GM12872 (cell line): Measurements from ENCODE around the gene SMIM44.

ENCODE experiments used
- CTCF ChIP-seq: IDR thresholded peaks from 3 replicates; pipeline ENCODE4 v1.5.1; 2011; ENCODE audit warnings: low read depth, mild to moderate bottlenecking, low read length, moderate library complexity; ENCODE audit not compliant: insufficient read depth

The SMIM44 gene

DNA sequence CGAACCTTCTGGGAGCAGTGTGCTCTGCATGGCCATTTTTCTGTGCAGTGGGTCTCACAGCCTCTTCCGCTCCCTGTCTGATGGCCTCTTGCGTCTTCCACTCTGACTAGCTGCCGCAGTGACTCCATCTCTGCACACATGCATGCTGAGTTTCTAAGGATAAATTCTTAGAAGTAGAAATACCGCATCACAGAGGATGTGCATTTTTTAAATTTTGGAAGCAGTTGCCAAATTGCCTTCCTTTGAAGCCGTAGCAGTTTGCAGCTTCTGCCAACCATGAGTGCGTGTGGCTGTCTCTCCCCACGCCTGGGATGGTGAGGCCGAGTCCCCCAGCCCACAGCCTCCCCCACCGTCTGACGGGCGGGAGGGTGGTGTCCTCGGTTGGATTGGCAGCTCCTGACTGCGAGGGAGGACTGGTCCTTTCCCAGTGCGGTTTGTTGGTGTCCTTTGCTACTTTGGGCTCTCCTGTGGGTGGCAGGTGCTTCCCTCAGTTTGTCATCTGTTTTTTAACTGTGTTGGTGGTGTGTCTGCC lies 32.7 kb upstream of the SMIM44 start:
- TF ChIP-seq CTCF = no peak

- no peak for TF ChIP-seq CTCF
Observed at GRCh38 chr19:3514930-3515329, 31.7 kb upstream of the SMIM44 start.

DNA sequence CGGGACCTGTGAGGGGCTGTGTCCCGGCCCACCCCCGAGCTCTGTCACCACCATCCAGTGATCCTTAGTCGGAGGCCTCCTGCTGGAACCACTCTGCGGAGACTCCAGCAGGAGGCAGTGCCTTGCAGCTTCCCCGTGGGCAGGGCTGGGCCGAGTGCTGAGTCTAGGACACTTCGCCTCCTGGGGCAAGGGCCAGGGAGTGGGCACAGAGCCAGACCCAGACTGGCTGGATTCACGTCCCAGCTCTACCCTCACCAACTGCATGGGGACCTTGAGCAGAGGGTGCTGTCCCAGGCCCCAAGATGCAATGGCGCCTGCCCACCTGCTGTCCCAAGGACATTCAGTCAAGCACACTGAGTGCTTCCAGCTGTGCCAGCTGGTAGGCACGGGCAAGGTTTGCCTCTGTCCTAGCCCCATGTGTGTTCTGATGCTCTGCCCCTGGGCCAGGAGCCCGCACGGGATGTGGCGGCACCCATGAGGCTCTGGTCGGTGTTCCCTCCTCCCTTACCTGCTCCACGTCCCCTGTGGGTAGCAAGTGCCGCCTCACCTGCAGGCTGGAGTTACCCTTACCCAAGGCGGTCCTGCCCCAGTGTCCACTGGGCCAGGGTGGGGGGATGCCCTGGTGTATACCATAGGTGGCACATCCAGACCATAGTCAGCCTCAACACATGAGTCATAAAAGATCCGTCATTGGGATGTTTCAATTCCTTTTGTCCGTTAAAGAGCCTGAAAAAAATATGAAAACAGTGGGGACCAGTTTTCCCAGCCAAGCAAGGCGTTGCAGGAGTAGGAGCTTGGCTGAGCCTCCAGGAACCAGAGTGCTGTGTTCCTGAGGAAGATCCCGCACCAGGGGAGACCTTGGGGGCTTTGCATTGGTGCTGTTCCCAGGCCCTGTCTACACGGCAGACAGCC lies 30.2 kb upstream of the SMIM44 start:
- TF ChIP-seq CTCF = no peak

DNA sequence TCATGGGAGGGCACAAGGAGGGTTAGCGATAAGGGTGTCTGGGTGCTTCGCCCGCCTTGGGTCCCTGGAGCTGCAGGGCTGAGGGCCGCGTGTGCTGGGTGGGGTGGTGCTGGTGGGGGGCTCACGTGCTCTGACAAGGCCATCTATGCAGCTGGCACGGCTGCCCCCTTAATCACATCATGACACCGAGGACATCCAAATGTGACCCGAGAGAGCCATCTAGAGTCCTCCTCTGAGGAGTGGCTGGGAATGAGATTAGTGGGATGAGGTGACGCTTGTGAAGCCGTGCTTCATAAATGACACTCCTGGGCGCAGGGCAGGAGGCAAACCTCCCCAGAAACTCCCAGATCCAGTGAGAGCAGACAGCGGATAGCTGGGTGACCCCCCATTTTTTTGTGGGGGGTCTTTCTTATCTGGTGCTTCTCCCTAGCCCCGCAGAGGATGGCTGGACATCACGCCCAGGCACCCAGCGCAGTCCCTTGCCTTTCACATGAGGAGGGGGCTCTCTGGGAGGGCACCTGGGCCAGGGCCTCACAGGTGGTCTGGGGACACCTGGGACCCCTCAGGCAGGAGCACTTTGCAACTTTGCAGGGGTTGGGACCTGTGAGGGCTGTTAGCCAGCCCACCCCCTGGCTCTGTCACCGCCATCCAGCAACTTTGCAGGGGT lies 29.5 kb upstream of the SMIM44 start:
- TF ChIP-seq CTCF = no peak

DNA sequence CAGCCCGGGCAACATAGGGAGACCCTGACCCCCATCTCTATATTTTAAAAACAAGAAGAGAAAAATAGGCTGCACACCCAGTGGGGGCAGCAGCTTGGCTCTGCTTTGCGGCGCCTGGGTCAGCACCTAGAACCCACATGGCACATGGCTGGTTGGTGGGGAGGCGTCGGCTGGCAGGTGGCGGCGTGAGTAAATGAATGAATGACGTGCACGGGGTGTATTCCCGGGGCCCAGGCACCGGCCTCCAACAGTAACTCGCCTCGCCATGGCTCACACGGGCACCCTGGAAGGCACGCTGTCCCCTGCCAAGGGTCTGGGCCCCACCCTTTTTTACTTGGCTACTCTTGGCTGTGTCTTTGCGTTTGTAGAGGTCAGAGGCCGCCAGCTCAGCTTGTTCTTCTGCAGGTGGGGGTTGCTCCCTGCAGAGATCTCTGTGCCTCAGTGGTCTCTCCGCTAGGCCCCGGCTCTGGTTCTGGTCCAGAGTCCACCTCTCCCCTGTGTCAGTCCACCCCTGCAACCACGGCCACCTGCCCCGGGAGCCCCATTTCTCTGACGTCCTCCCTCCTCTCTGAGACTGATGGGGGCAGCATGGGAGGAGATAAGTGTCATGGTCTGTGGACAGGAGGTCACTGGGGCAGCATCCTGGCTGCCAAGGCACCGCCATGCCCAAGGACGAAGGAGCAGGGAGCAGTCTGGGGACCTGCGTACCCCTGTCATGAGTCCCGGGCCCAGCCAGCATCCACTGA lies 28.4 kb upstream of the SMIM44 start:
- TF ChIP-seq CTCF = no peak

DNA sequence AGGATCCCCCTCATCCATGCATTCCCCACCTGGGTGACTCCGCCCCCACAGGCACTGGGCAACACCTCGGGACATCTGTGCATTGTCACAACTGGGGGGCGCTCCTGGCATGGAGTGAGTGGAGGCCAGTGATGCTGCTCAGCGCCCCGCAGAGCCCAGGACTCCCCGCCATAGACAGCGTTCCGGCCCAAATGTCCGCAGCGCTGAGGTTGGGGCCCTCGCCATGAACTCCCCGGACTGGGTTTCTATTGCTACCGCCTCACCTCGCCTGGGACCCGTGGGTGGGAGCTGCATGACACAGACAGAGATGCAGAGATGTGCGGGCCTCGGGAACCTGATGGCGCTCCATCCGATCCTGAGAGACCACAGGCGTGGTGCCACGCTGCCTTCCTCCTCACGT lies 27.5 kb upstream of the SMIM44 start:
- no peak for TF ChIP-seq CTCF

GRCh38 chr19:3509566-3509989 lies 26.3 kb upstream of the SMIM44 start:
- no peak for TF ChIP-seq CTCF
